A549 (cell line): ENCODE results near the gene COL13A1. TPM values are rescaled to one million over a fixed set of nuclear protein-coding genes. Genes with fewer than 3 reads are reported as not detected.

Experiments used
- ATAC-seq, 2 experiments: fragments of 200-7000 bp in 1 of 2; fragments of >200 bp in 1 of 2; cut with Nextera tagmentation in 1 of 2; cut with Tn5 transposase in 1 of 2; 3 replicates each; pipeline versions ENCODE4 v1.8.0 to v1.9.1; 2018 to 2020; ENCODE audit warnings: mild to moderate bottlenecking in 1 of 2, moderate library complexity in 1 of 2
- CTCF ChIA-PET: fragments of 300-600 bp; sonication (Branson Sonifier 250); formaldehyde crosslinking; extraction: SDS; loops from one replicate; lab custom pipeline; 2021; ENCODE audit warnings: antibody characterized with exemption, inconsistent platforms; lab: Yijun Ruan, JAX
- POLR2A ChIA-PET: fragments of 350-600 bp; formaldehyde crosslinking; extraction: SDS; loops from one replicate; lab custom pipeline; 2021; ENCODE audit warnings: antibody characterized with exemption, inconsistent platforms; lab: Yijun Ruan, JAX
- DNase-seq, 2 experiments: peaks; one replicate each; pipeline versions ENCODE4 v3.0.0 to v3.0.0-alpha.2; 2011 to 2016; ENCODE audit warnings: low read depth in 1 of 2, low spot score in 1 of 2
- FAIRE-seq: peaks from 2 replicates; lab custom pipeline; 2011; peaks lifted over from hg19 to GRCh38; lab: Jason Lieb, UNC
- H3K27ac ChIP-seq, 2 experiments: fragments of >200 bp; sonication (Bioruptor Twin); formaldehyde crosslinking; 3 replicates each; pipeline ENCODE4 v1.5.1; 2016 to 2017
- H3K4me1 ChIP-seq: fragments of >200 bp; sonication (Bioruptor Twin); formaldehyde crosslinking; 3 replicates; pipeline ENCODE4 v1.6.1; 2016
- H3K4me2 ChIP-seq: fragments of >200 bp; sonication (Bioruptor Twin); formaldehyde crosslinking; 3 replicates; pipeline ENCODE4 v1.6.1; 2016
- H3K4me3 ChIP-seq: fragments of >200 bp; sonication (Bioruptor Twin); formaldehyde crosslinking; 3 replicates; pipeline ENCODE4 v1.5.1; 2016
- H3K9me3 ChIP-seq: fragments of >200 bp; sonication (Bioruptor Twin); formaldehyde crosslinking; 3 replicates; pipeline ENCODE4 v1.6.1; 2016
- ATOH8 ChIP-seq: fragments of 250-450 bp; sonication (Bioruptor Pico); IDR thresholded peaks from 2 replicates; pipeline ENCODE4 v1.5.0; 2020; ENCODE audit warnings: low read depth, mild to moderate bottlenecking, moderate library complexity
- BCL3 ChIP-seq: fragments of >200 bp; sonication (Bioruptor Twin); formaldehyde crosslinking; IDR thresholded peaks from 3 replicates; pipeline ENCODE4 v1.6.1; 2016
- BHLHE40 ChIP-seq: IDR thresholded peaks from 2 replicates; pipeline ENCODE4 v1.6.1; 2012; ENCODE audit warnings: low read depth, low read length, inconsistent platforms
- CBX2 ChIP-seq: fragments of 200-600 bp; sonication (generic); IDR thresholded peaks from 2 replicates; pipeline ENCODE4 v1.6.1; 2016; ENCODE audit warnings: low read depth, mild to moderate bottlenecking, borderline replicate concordance
- CBX8 ChIP-seq: fragments of 200-600 bp; sonication (generic); IDR thresholded peaks from 2 replicates; pipeline ENCODE4 v1.6.1; 2016
- CTCF ChIP-seq: fragments of >200 bp; sonication (Bioruptor Twin); formaldehyde crosslinking; IDR thresholded peaks from 3 replicates; pipeline ENCODE4 v1.5.1; 2016
- E2F6 ChIP-seq: IDR thresholded peaks from 2 replicates; pipeline ENCODE4 v1.6.1; 2012; ENCODE audit warnings: low read depth, borderline replicate concordance
- EHMT2 ChIP-seq: fragments of 200-600 bp; sonication (generic); IDR thresholded peaks from 2 replicates; pipeline ENCODE4 v1.6.1; 2016; ENCODE audit warnings: antibody characterized with exemption, low read depth, mild to moderate bottlenecking, moderate library complexity
- FOSB ChIP-seq: fragments of 250-450 bp; sonication (Bioruptor Pico); IDR thresholded peaks from 2 replicates; pipeline ENCODE4 v1.5.0; 2020; ENCODE audit warnings: mild to moderate bottlenecking, moderate library complexity
- FOXS1 ChIP-seq: fragments of 250-450 bp; sonication (Bioruptor Pico); IDR thresholded peaks from 2 replicates; pipeline ENCODE4 v1.5.0; 2020; ENCODE audit warnings: mild to moderate bottlenecking, moderate library complexity
- GATA3 ChIP-seq: IDR thresholded peaks from 2 replicates; pipeline ENCODE4 v1.6.1; 2012; ENCODE audit warnings: borderline replicate concordance
- HDAC2 ChIP-seq: fragments of 200-600 bp; sonication (generic); IDR thresholded peaks from 2 replicates; pipeline ENCODE4 v1.6.1; 2016
- HEYL ChIP-seq: fragments of 250-450 bp; sonication (Bioruptor Pico); IDR thresholded peaks from 2 replicates; pipeline ENCODE4 v1.8.0; 2021; ENCODE audit warnings: mild to moderate bottlenecking, moderate library complexity
- HOXA7 ChIP-seq: fragments of 250-450 bp; sonication (Bioruptor Pico); IDR thresholded peaks from 2 replicates; pipeline ENCODE4 v1.5.0; 2020; ENCODE audit warnings: mild to moderate bottlenecking, moderate library complexity
- HOXB5 ChIP-seq: fragments of 250-450 bp; sonication (Bioruptor Pico); IDR thresholded peaks from 2 replicates; pipeline ENCODE4 v1.5.0; 2020; ENCODE audit warnings: mild to moderate bottlenecking, moderate library complexity
- MAX ChIP-seq: IDR thresholded peaks from 2 replicates; pipeline ENCODE4 v1.6.1; 2012
- NPAS2 ChIP-seq: fragments of 250-450 bp; sonication (Bioruptor Pico); IDR thresholded peaks from 2 replicates; pipeline ENCODE4 v1.8.0; 2022; ENCODE audit warnings: mild to moderate bottlenecking, moderate library complexity, borderline replicate concordance
- PBX3 ChIP-seq: IDR thresholded peaks from 2 replicates; pipeline ENCODE4 v1.6.1; 2012
- PHF8 ChIP-seq: fragments of 200-600 bp; sonication (generic); IDR thresholded peaks from 2 replicates; pipeline ENCODE4 v1.6.1; 2016; ENCODE audit warnings: low read depth, mild to moderate bottlenecking, antibody characterized with exemption, moderate library complexity, borderline replicate concordance
- POLR2A ChIP-seq: IDR thresholded peaks from 2 replicates; pipeline ENCODE4 v1.6.1; 2012; ENCODE audit warnings: mild to moderate bottlenecking, low read length
- POLR2AphosphoS2 ChIP-seq: conservative IDR thresholded peaks from 2 replicates; pipeline ENCODE4 v1.6.1; 2012; ENCODE audit warnings: low read length, improper control_type of control experiment, inconsistent platforms
- RAD21 ChIP-seq, 2 experiments: fragments of >200 bp in 1 of 2; sonication (Bioruptor Twin) in 1 of 2; formaldehyde crosslinking in 1 of 2; IDR thresholded peaks in 1 of 2; conservative IDR thresholded peaks in 1 of 2; 2 replicates in 1 of 2; 3 replicates in 1 of 2; pipeline ENCODE4 v1.6.1; 2012 to 2018; ENCODE audit warnings: inconsistent platforms in 1 of 2
- RCOR1 ChIP-seq: fragments of 150-350 bp; IDR thresholded peaks from 2 replicates; pipeline ENCODE4 v1.6.1; 2014; ENCODE audit warnings: antibody characterized with exemption, low read length, low read depth
- SMC3 ChIP-seq: fragments of >200 bp; sonication (Bioruptor Twin); formaldehyde crosslinking; IDR thresholded peaks from 3 replicates; pipeline ENCODE4 v1.6.1; 2018; ENCODE audit warnings: inconsistent platforms
- TP53 ChIP-seq: fragments of 250-450 bp; sonication (Bioruptor Pico); IDR thresholded peaks from 2 replicates; pipeline ENCODE4 v1.5.0; 2021; ENCODE audit warnings: mild to moderate bottlenecking, moderate library complexity
- USF2 ChIP-seq: fragments of 450-650 bp; IDR thresholded peaks from 2 replicates; pipeline ENCODE4 v1.6.1; 2014; ENCODE audit warnings: antibody characterized with exemption
- ZNF302 ChIP-seq: fragments of 250-450 bp; sonication (Bioruptor Pico); IDR thresholded peaks from 2 replicates; pipeline ENCODE4 v1.9.0; 2021; ENCODE audit warnings: inconsistent platforms, mild to moderate bottlenecking, moderate library complexity
- WGBS: methylation state at CpG from one replicate; pipeline ENCODE4 v1.1.6; 2017; ENCODE audit errors: missing lambda C conversion rate; 5-methylcytosine and 5-hydroxymethylcytosine counted together
- polyA plus RNA-seq, 4 experiments: library from polyadenylated mRNA; depleted of rRNA in 3 of 4; stranded (reverse); fragments of >200 nt; fragmentation: RNase III in 1 of 4; extraction: RNeasy Plus Mini Kit Qiagen cat#74134 plus additional on column Dnase treatment in 1 of 4; gene quantifications; 2 replicates in 3 of 4; 3 replicates in 1 of 4; pipeline ENCODE4 v1.2.3, GENCODE V29; 2011 to 2017

COL13A1 gene
- polyA plus RNA-seq, 2 of the 4 experiments (the other 2 are of a cell fraction): 0.08 to 0.27 TPM

- TF ChIP-seq BCL3 (no peak), PHF8 (no peak), RAD21 (conservative IDR thresholded peaks at IDR 0.05 in 1 of 2, IDR thresholded peaks at IDR 0.05 in 1 of 2) (no peak)
- TF ChIP-seq, all 56 proteins: peak for 0
These were observed 99.3 kb downstream of the COL13A1 start (continued) for GRCh38 chr10:69901022-69901421.

GRCh38 chr10:69901628-69902505 is 100.2 kb downstream of the COL13A1 start:
- H3K4me3 ChIP-seq: no peak overlapping the region
- FAIRE-seq: peak; percentile 28
- WGBS: 52% methylated on average over 10 of the region's 10 CpGs
- CTCF ChIA-PET: interaction anchor here (0.6 to 15.7 kb wide), 14 partner anchors 8 to 168 kb away, joined by 3 to 182 read pairs (median 4); no protein-coding TSS in a partner anchor
- peak; percentile 52 to 96 for DNase-seq
- H3K9me3 ChIP-seq: no peaks in the 10 kb centered on the region
- no peaks in the 10 kb centered on the region for H3K4me1 ChIP-seq
- H3K4me2 ChIP-seq: no peak overlapping the region
- POLR2A ChIA-PET: no interaction called here
- peak overlapping the region in 1 of 2 experiments; percentile 40; a peak in 1 of 6 replicates for H3K27ac ChIP-seq
- ATAC-seq: peak; percentile 84 to 97
- TF ChIP-seq GATA3 (no peak), SMC3 (peak; percentile 17; the same call in 2 of the 3 replicates), HEYL (CRISPR knock-in tag) (no peak), HOXB5 (CRISPR knock-in tag) (no peak), BCL3 (no peak), PBX3 (no peak), MAX (peak; percentile 46; the same call in 1 of the 2 replicates), EHMT2 (no peak), HDAC2 (no peak), CBX8 (no peak), NPAS2 (no peak), USF2 (peak; percentile 71), FOSB (CRISPR knock-in tag) (no peak), HOXA7 (no peak), BHLHE40 (peak; percentile 57; the same call in 1 of the 2 replicates), RAD21 (conservative IDR thresholded peaks at IDR 0.05 in 1 of 2, IDR thresholded peaks at IDR 0.05 in 1 of 2) (peak in 1 of 2 experiments; percentile 34; a peak in 1 of 5 replicates), TP53 (CRISPR knock-in tag) (no peak), PHF8 (no peak), POLR2AphosphoS2 (no peak), FOXS1 (CRISPR knock-in tag) (no peak), CTCF (peak; percentile 47), ZNF302 (no peak), ATOH8 (no peak), POLR2A (no peak), CBX2 (no peak), E2F6 (no peak), RCOR1 (no peak)
